IMR-90 (cell line): ENCODE results near the gene KRT33A. TPM values are rescaled to one million over a fixed set of nuclear protein-coding genes. Genes with fewer than 3 reads are reported as not detected.

Experiments used
- polyA plus RNA-seq, 3 experiments: library from polyadenylated mRNA; depleted of rRNA; stranded (reverse); fragments of >200 nt; gene quantifications; 2 replicates each; pipeline ENCODE4 v1.2.3, GENCODE V29; 2012; ENCODE audit warnings: low replicate concordance in 1 of 3
- total RNA-seq: library from RNA; depleted of rRNA; stranded (reverse); fragments of >200 nt; gene quantifications from 2 replicates; pipeline ENCODE4 v1.2.3, GENCODE V29; 2012; rRNA removed

Gene KRT33A
- total and polyA plus RNA-seq, 2 of the 4 experiments (the other 2 are of a cell fraction): not detected

Other genes starting within 250 kb of the KRT33A start
Only the 30 nearest of the 34 such genes appear.
- 0.18 TPM in 1 of 2 replicates, not detected in the other for gene KRTAP4-12, start 226.6 kb downstream of the KRT33A start, total RNA-seq
- 1.0 and 1.1 TPM in 2 replicates for gene KRTAP4-12, start 226.6 kb downstream of the KRT33A start, polyA plus RNA-seq (2012; rRNA removed)
- not detected in 2 replicates for gene KRTAP4-6, start 210.3 kb downstream of the KRT33A start, total RNA-seq
- not detected in 2 replicates for gene KRTAP4-6, start 210.3 kb downstream of the KRT33A start, polyA plus RNA-seq (2012; rRNA removed)
- gene KRTAP4-5, start 201.0 kb downstream of the KRT33A start, total RNA-seq: not detected in 2 replicates
- gene KRTAP4-5, start 201.0 kb downstream of the KRT33A start, polyA plus RNA-seq (2012; rRNA removed): not detected in 2 replicates
- not detected in 2 replicates for gene KRTAP4-4, start 190.1 kb downstream of the KRT33A start, total RNA-seq
- gene KRTAP4-4, start 190.1 kb downstream of the KRT33A start, polyA plus RNA-seq (2012; rRNA removed): not detected in 2 replicates
- not detected in 2 replicates for gene KRTAP4-3, start 182.6 kb downstream of the KRT33A start, total RNA-seq
- gene KRTAP4-3, start 182.6 kb downstream of the KRT33A start, polyA plus RNA-seq (2012; rRNA removed): not detected in 2 replicates
- gene KRTAP4-2, start 172.6 kb downstream of the KRT33A start, total RNA-seq: not detected in 2 replicates
- not detected in 2 replicates for gene KRTAP4-2, start 172.6 kb downstream of the KRT33A start, polyA plus RNA-seq (2012; rRNA removed)
- gene KRTAP4-1, start 165.9 kb downstream of the KRT33A start, total RNA-seq: not detected in 2 replicates
- gene KRTAP4-1, start 165.9 kb downstream of the KRT33A start, polyA plus RNA-seq (2012; rRNA removed): not detected in 2 replicates
- gene KRTAP9-1, start 160.9 kb downstream of the KRT33A start, total RNA-seq: not detected in 2 replicates
- gene KRTAP9-1, start 160.9 kb downstream of the KRT33A start, polyA plus RNA-seq (2012; rRNA removed): not detected in 2 replicates
- gene KRTAP9-2, start 124.2 kb downstream of the KRT33A start, total RNA-seq: not detected in 2 replicates
- gene KRTAP9-2, start 124.2 kb downstream of the KRT33A start, polyA plus RNA-seq (2012; rRNA removed): not detected in 2 replicates
- not detected in 2 replicates for gene KRTAP9-3, start 118.4 kb downstream of the KRT33A start, total RNA-seq
- not detected in 2 replicates for gene KRTAP9-3, start 118.4 kb downstream of the KRT33A start, polyA plus RNA-seq (2012; rRNA removed)
- gene KRTAP9-8, start 112.8 kb downstream of the KRT33A start, total RNA-seq: not detected in 2 replicates
- not detected in 2 replicates for gene KRTAP9-8, start 112.8 kb downstream of the KRT33A start, polyA plus RNA-seq (2012; rRNA removed)
- gene KRTAP9-4, start 101.1 kb downstream of the KRT33A start, total RNA-seq: not detected in 2 replicates
- not detected in 2 replicates for gene KRTAP9-4, start 101.1 kb downstream of the KRT33A start, polyA plus RNA-seq (2012; rRNA removed)
- not detected in 2 replicates for gene KRTAP9-9, start 95.4 kb downstream of the KRT33A start, total RNA-seq
- gene KRTAP9-9, start 95.4 kb downstream of the KRT33A start, polyA plus RNA-seq (2012; rRNA removed): not detected in 2 replicates
- gene KRTAP9-6, start 85.5 kb downstream of the KRT33A start, total RNA-seq: not detected in 2 replicates
- not detected in 2 replicates for gene KRTAP9-6, start 85.5 kb downstream of the KRT33A start, polyA plus RNA-seq (2012; rRNA removed)
- gene KRTAP9-7, start 75.1 kb downstream of the KRT33A start, total RNA-seq: not detected in 2 replicates
- not detected in 2 replicates for gene KRTAP9-7, start 75.1 kb downstream of the KRT33A start, polyA plus RNA-seq (2012; rRNA removed)
- gene KRTAP29-1, start 48.0 kb downstream of the KRT33A start, total RNA-seq: not detected in 2 replicates
- gene KRTAP29-1, start 48.0 kb downstream of the KRT33A start, polyA plus RNA-seq (2012; rRNA removed): not detected in 2 replicates
- not detected in 2 replicates for gene KRTAP16-1, start 41.5 kb downstream of the KRT33A start, total RNA-seq
- not detected in 2 replicates for gene KRTAP16-1, start 41.5 kb downstream of the KRT33A start, polyA plus RNA-seq (2012; rRNA removed)
- not detected in 2 replicates for gene KRTAP17-1, start 35.1 kb downstream of the KRT33A start, total RNA-seq
- not detected in 2 replicates for gene KRTAP17-1, start 35.1 kb downstream of the KRT33A start, polyA plus RNA-seq (2012; rRNA removed)
- gene KRT33B, start 19.0 kb upstream of the KRT33A start, total RNA-seq: 0.18 and 0.28 TPM in 2 replicates
- 0.14 and 0.22 TPM in 2 replicates for gene KRT33B, start 19.0 kb upstream of the KRT33A start, polyA plus RNA-seq (2012; rRNA removed)
- gene KRT34, start 31.5 kb upstream of the KRT33A start, total RNA-seq: 3.6 and 3.9 TPM in 2 replicates
- 3.4 and 4.2 TPM in 2 replicates for gene KRT34, start 31.5 kb upstream of the KRT33A start, polyA plus RNA-seq (2012; rRNA removed)
- not detected in 2 replicates for gene KRT31, start 46.8 kb upstream of the KRT33A start, total RNA-seq
- gene KRT31, start 46.8 kb upstream of the KRT33A start, polyA plus RNA-seq (2012; rRNA removed): 0.05 TPM in 1 of 2 replicates, not detected in the other
- gene KRT37, start 73.8 kb upstream of the KRT33A start, total RNA-seq: not detected in 2 replicates
- not detected in 2 replicates for gene KRT37, start 73.8 kb upstream of the KRT33A start, polyA plus RNA-seq (2012; rRNA removed)
- gene KRT38, start 90.2 kb upstream of the KRT33A start, total RNA-seq: not detected in 2 replicates
- gene KRT38, start 90.2 kb upstream of the KRT33A start, polyA plus RNA-seq (2012; rRNA removed): 0.04 and 0.09 TPM in 2 replicates
- gene KRT32, start 116.6 kb upstream of the KRT33A start, total RNA-seq: not detected in 2 replicates
- 0.06 and 0.09 TPM in 2 replicates for gene KRT32, start 116.6 kb upstream of the KRT33A start, polyA plus RNA-seq (2012; rRNA removed)
- gene KRT35, start 130.3 kb upstream of the KRT33A start, total RNA-seq: not detected in 2 replicates
- not detected in 2 replicates for gene KRT35, start 130.3 kb upstream of the KRT33A start, polyA plus RNA-seq (2012; rRNA removed)
- not detected in 2 replicates for gene KRT36, start 139.1 kb upstream of the KRT33A start, total RNA-seq
- gene KRT36, start 139.1 kb upstream of the KRT33A start, polyA plus RNA-seq (2012; rRNA removed): not detected in 2 replicates
- gene KRT13, start 154.8 kb upstream of the KRT33A start, total RNA-seq: 0.18 and 0.28 TPM in 2 replicates
- gene KRT13, start 154.8 kb upstream of the KRT33A start, polyA plus RNA-seq (2012; rRNA removed): 0.56 and 0.60 TPM in 2 replicates
- gene KRT15, start 168.1 kb upstream of the KRT33A start, total RNA-seq: 2.9 and 3.6 TPM in 2 replicates
- 5.3 and 7.6 TPM in 2 replicates for gene KRT15, start 168.1 kb upstream of the KRT33A start, polyA plus RNA-seq (2012; rRNA removed)
- gene KRT19, start 177.5 kb upstream of the KRT33A start, total RNA-seq: 14.7 and 18.1 TPM in 2 replicates
- gene KRT19, start 177.5 kb upstream of the KRT33A start, polyA plus RNA-seq (2012; rRNA removed): 12.0 and 12.5 TPM in 2 replicates
- gene KRT9, start 221.2 kb upstream of the KRT33A start, total RNA-seq: not detected in 2 replicates
- not detected in 2 replicates for gene KRT9, start 221.2 kb upstream of the KRT33A start, polyA plus RNA-seq (2012; rRNA removed)